ENCODE measurements around the gene FOLR3. TPM values are rescaled to one million over a fixed set of nuclear protein-coding genes. Genes with fewer than 3 reads are reported as not detected.
"Not testable (repeated sequence)": the region's sequence is repeated elsewhere in the genome, so short reads cannot be mapped to it uniquely, and the experiment has no call there.

FOLR3 gene
- total RNA-seq, 2 donors from 2014 or later, result not detected

GRCh38 chr11:72138821-72139390 is 3.4 kb downstream of the FOLR3 start:
- intact Hi-C loops (cut with DNase I), result no loop called here
- TF ChIP-seq CTCF (IDR thresholded peaks at IDR 0.05) (no peak), POLR2A (IDR thresholded peaks at IDR 0.05) (no peak)

GRCh38 chr11:72139500-72139899 is 4.0 kb downstream of the FOLR3 start:
- H3K27me3 ChIP-seq, result no peaks in the 10 kb centered on the region
- intact Hi-C loops (cut with DNase I), result no loop called here
- no peak overlapping the region for H3K27ac ChIP-seq
- peaks cover 3% of the 10 kb centered on the region for H3K4me1 ChIP-seq
- DNase-seq (no peak), ATAC-seq (no peak)
- H3K36me3 ChIP-seq (replicated peaks in 1 of 2; ENCODE audit: insufficient read depth in 1 of 2, low read depth in 2 of 2), result no peaks in the 10 kb centered on the region
- WGBS, 2 donors, result 83 to 97% methylated on average over 6 to 11 of the region's 11 CpGs
- no peaks in the 10 kb centered on the region for H3K9me3 ChIP-seq
- TF ChIP-seq CTCF (IDR thresholded peaks at IDR 0.05), result no peak
- TF ChIP-seq POLR2A (IDR thresholded peaks at IDR 0.05), result no peak
- no peak overlapping the region for H3K4me3 ChIP-seq

More at GRCh38 chr11:72138821-72139390, 3.4 kb downstream of the FOLR3 start:
- Histone ChIP-seq H3K4me3 (no peak overlapping the region), H3K36me3 (replicated peaks in 1 of 2; ENCODE audit: insufficient read depth in 1 of 2, low read depth in 2 of 2) (no peaks in the 10 kb centered on the region), H3K9me3 (no peaks in the 10 kb centered on the region), H3K27ac (no peak overlapping the region), H3K27me3 (no peaks in the 10 kb centered on the region), H3K4me1 (peaks cover 2% of the 10 kb centered on the region)
- peak in 1 of 4 donors; percentile 15 for DNase-seq
- 59 to 62% methylated on average over 6 to 11 of the region's 12 CpGs for WGBS, 2 donors
- no peak for ATAC-seq

- TF ChIP-seq POLR2A (IDR thresholded peaks at IDR 0.05), result no peak
- TF ChIP-seq CTCF (IDR thresholded peaks at IDR 0.05), result no peak
- no peak for ATAC-seq
- H3K36me3 ChIP-seq (replicated peaks in 1 of 2; ENCODE audit: insufficient read depth in 1 of 2, low read depth in 2 of 2), result no peaks in the 10 kb centered on the region
- no peak for DNase-seq
- H3K4me1 ChIP-seq, result peaks cover 3% of the 10 kb centered on the region
- intact Hi-C loops (cut with DNase I), result no loop called here
- WGBS, 2 donors, result 90 to 92% methylated on average over 2 of the region's 2 CpGs
- H3K27me3 ChIP-seq, result no peaks in the 10 kb centered on the region
- no peak overlapping the region for H3K4me3 ChIP-seq
- H3K27ac ChIP-seq, result no peak overlapping the region
- H3K9me3 ChIP-seq, result no peaks in the 10 kb centered on the region
Observed at GRCh38 chr11:72140661-72141060, 5.1 kb downstream of the FOLR3 start.

GRCh38 chr11:72141066-72141465 is 5.5 kb downstream of the FOLR3 start:
- intact Hi-C loops (cut with DNase I), result no loop called here
- 56 to 60% methylated on average over 3 of the region's 3 CpGs for WGBS, 2 donors
- TF ChIP-seq POLR2A (IDR thresholded peaks at IDR 0.05) (no peak), CTCF (IDR thresholded peaks at IDR 0.05) (no peak)
- no peak for ATAC-seq
- Histone ChIP-seq H3K36me3 (replicated peaks in 1 of 2; ENCODE audit: insufficient read depth in 1 of 2, low read depth in 2 of 2) (no peaks in the 10 kb centered on the region), H3K4me3 (no peak overlapping the region), H3K27me3 (no peaks in the 10 kb centered on the region), H3K4me1 (peaks cover 3% of the 10 kb centered on the region), H3K9me3 (no peaks in the 10 kb centered on the region), H3K27ac (no peak overlapping the region)
- DNase-seq, result no peak

- WGBS, 2 donors, result 50% methylated on average over 1 of the region's 1 CpG
- H3K36me3 ChIP-seq (replicated peaks in 1 of 2; ENCODE audit: insufficient read depth in 1 of 2, low read depth in 2 of 2); H3K4me3 ChIP-seq; H3K4me1 ChIP-seq; H3K9me3 ChIP-seq; DNase-seq; H3K27ac ChIP-seq; H3K27me3 ChIP-seq; intact Hi-C loops (cut with DNase I); ATAC-seq: not testable (repeated sequence)
Observed at GRCh38 chr11:72142086-72142485, 6.6 kb downstream of the FOLR3 start.

GRCh38 chr11:72142543-72142942 is 7.0 kb downstream of the FOLR3 start:
- 83% methylated on average over 1 of the region's 1 CpG; no CpG with 5 or more reads in 1 of the 2 donors for WGBS, 2 donors
- H3K27ac ChIP-seq; H3K4me1 ChIP-seq; H3K4me3 ChIP-seq; DNase-seq; H3K36me3 ChIP-seq (replicated peaks in 1 of 2; ENCODE audit: insufficient read depth in 1 of 2, low read depth in 2 of 2); ATAC-seq; intact Hi-C loops (cut with DNase I); H3K27me3 ChIP-seq; H3K9me3 ChIP-seq: not testable (repeated sequence)

Data from body of pancreas (tissue), 4 donors.